GM23248 (cell line): ENCODE results near the gene INTS1. TPM values are rescaled to one million over a fixed set of nuclear protein-coding genes. Genes with fewer than 3 reads are reported as not detected.
A peak's percentile ranks its signal among the peaks of the same experiment; 100 is the strongest.

ENCODE experiments used
- DNase-seq: peaks from one replicate; pipeline ENCODE4 v3.0.0-alpha.2; 2015
- H2AFZ ChIP-seq: fragments of 200-600 bp; sonication (generic); 2 replicates; pipeline ENCODE4 v1.6.1; 2016; ENCODE audit warnings: antibody characterized with exemption
- H3F3A ChIP-seq: fragments of 200-600 bp; sonication (generic); 2 replicates; pipeline ENCODE4 v1.6.1; 2016; ENCODE audit warnings: mild to moderate bottlenecking, antibody characterized with exemption, mixed run types; ENCODE audit not compliant: insufficient read depth
- H3K27ac ChIP-seq: fragments of 200-600 bp; sonication (generic); 2 replicates; pipeline ENCODE4 v1.5.1; 2016; ENCODE audit warnings: mild to moderate bottlenecking
- H3K27me3 ChIP-seq: fragments of 200-600 bp; sonication (generic); replicated peaks from 2 replicates; pipeline ENCODE4 v1.6.1; 2016; ENCODE audit warnings: mild to moderate bottlenecking; ENCODE audit not compliant: insufficient read depth
- H3K36me3 ChIP-seq: fragments of 200-600 bp; sonication (generic); 2 replicates; pipeline ENCODE4 v1.6.1; 2016; ENCODE audit warnings: low read depth, mild to moderate bottlenecking
- H3K4me1 ChIP-seq: fragments of 200-600 bp; sonication (generic); 2 replicates; pipeline ENCODE4 v1.6.1; 2016; ENCODE audit warnings: mild to moderate bottlenecking; ENCODE audit not compliant: insufficient read depth
- H3K4me2 ChIP-seq: fragments of 200-600 bp; sonication (generic); one replicate; pipeline ENCODE4 v1.6.1; 2016; ENCODE audit warnings: mild to moderate bottlenecking; ENCODE audit not compliant: unreplicated experiment
- H3K4me3 ChIP-seq: fragments of 200-600 bp; sonication (generic); 2 replicates; pipeline ENCODE4 v1.5.1; 2016; ENCODE audit warnings: mild to moderate bottlenecking
- H3K79me2 ChIP-seq: fragments of 200-600 bp; sonication (generic); 2 replicates; pipeline ENCODE4 v1.6.1; 2016; ENCODE audit warnings: mild to moderate bottlenecking; ENCODE audit not compliant: insufficient read depth
- H3K9ac ChIP-seq: fragments of 200-600 bp; sonication (generic); 2 replicates; pipeline ENCODE4 v1.6.1; 2016; ENCODE audit warnings: mild to moderate bottlenecking
- H3K9me2 ChIP-seq: fragments of 200-600 bp; sonication (generic); 2 replicates; pipeline ENCODE4 v1.6.1; 2016; ENCODE audit warnings: mixed run types, mild to moderate bottlenecking, moderate library complexity; ENCODE audit not compliant: insufficient read depth
- H3K9me3 ChIP-seq: fragments of 200-600 bp; sonication (generic); one replicate; pipeline ENCODE4 v1.6.1; 2017; ENCODE audit warnings: low read depth
- H4K20me1 ChIP-seq: fragments of 200-600 bp; sonication (generic); 2 replicates; pipeline ENCODE4 v1.6.0; 2016; ENCODE audit not compliant: insufficient read depth
- EZH2 ChIP-seq: fragments of 200-600 bp; sonication (generic); IDR thresholded peaks from 2 replicates; pipeline ENCODE4 v1.6.1; 2018; ENCODE audit warnings: antibody characterized with exemption, mild to moderate bottlenecking; ENCODE audit not compliant: insufficient read depth, poor library complexity, severe bottlenecking
- EZH2phosphoT487 ChIP-seq: fragments of 200-600 bp; sonication (generic); IDR thresholded peaks from 2 replicates; pipeline ENCODE4 v1.6.1; 2018; ENCODE audit warnings: antibody characterized with exemption, moderate library complexity, mild to moderate bottlenecking, low read depth; ENCODE audit not compliant: insufficient read depth
- WGBS, 2 experiments: methylation state at CpG; one replicate each; pipeline ENCODE4 v1.1.6; 2015 to 2017; ENCODE audit warnings: low lambda C conversion rate in 2 of 2, low coverage in 1 of 2; ENCODE audit errors: missing lambda C conversion rate in 2 of 2; 5-methylcytosine and 5-hydroxymethylcytosine counted together
- in situ Hi-C: fragments of 300-500 bp; cut with MboI; formaldehyde crosslinking; loops from 2 replicates; pipeline ENCODE4 v1.15.0; 2020
- polyA plus RNA-seq: library from polyadenylated mRNA; unstranded; fragments of >200 nt; fragmentation: Nextera tagmentation; extraction: Ambion mirVana; gene quantifications from 2 replicates; pipeline ENCODE4 v1.2.1, GENCODE V29; 2016
- total RNA-seq: library from RNA; depleted of rRNA; stranded (reverse); fragments of >200 nt; shearing (Covaris generic); gene quantifications from 2 replicates; pipeline ENCODE4 v1.2.3, GENCODE V29; 2014

Gene INTS1
- total and polyA plus RNA-seq, 2 experiments from 2014 or later, result 25.4 to 44.7 TPM

DNA sequence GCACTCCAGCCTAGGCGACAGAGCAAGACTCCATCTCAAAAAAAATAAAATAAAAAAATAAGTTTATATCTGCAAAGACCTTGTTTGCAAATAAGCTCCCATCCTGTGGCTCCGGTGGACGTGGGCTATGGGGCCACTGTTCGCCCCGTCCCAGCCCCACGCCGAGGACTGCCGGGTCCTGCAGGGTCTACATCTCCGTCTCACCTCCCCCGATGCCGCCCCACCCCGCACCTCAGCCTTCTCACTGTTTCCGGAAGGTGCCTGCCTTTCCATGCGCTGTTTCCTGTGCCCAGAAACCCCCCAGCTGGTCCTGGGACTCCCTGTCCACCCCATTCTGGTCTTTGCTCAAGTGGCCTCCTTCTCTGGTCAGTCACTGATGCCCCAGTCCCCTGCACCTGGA is 5.0 kb upstream of the INTS1 start:
- Histone ChIP-seq H3K9me3 (no peaks in the 10 kb centered on the region), H3K4me3 (no peak overlapping the region), H3K36me3 (no peaks in the 10 kb centered on the region), H3K27me3 (no peaks in the 10 kb centered on the region), H3K9ac (no peak overlapping the region), H3K9me2 (no peaks in the 10 kb centered on the region), H2AFZ (no peak overlapping the region), H3F3A (peaks cover 4% of the 10 kb centered on the region; the same call in 1 of the 2 replicates), H3K27ac (no peak overlapping the region), H3K4me1 (peaks cover 6% of the 10 kb centered on the region), H4K20me1 (no peaks in the 10 kb centered on the region), H3K79me2 (no peaks in the 10 kb centered on the region), H3K4me2 (no peak overlapping the region)
- WGBS, 2 experiments, result 81 to 84% methylated on average over 14 of the region's 14 CpGs
- no peak for DNase-seq
- in situ Hi-C loops, result no loop called here
- no peak for TF ChIP-seq EZH2phosphoT487
- no peak for TF ChIP-seq EZH2

DNA sequence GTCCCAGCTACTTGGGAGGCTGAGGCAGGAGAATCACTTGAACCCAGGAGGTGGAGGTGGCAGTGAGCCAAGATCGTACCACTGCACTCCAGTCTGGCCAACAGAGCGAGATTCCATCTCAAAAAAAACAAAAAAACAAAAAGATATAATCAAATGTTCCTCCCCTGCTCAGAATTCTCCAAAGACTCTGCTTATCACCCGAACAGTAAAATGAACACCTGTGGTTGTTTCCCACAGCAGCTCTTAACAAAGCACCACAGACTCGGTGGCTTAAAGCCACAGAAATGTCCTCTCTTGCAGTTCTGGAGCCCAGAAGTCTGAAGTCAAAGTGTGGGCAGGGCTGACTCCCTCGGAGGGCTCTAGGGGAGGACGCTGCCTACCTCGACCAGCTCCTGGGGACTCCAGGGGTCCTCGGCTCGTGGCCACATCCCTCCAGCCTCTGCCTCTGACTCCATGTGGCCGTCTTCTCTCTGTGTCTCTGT is 4.1 kb upstream of the INTS1 start:
- DNase-seq, result no peak
- H2AFZ ChIP-seq, result no peak overlapping the region
- H3K9me2 ChIP-seq, result no peaks in the 10 kb centered on the region
- H4K20me1 ChIP-seq, result no peaks in the 10 kb centered on the region
- H3K9me3 ChIP-seq, result no peaks in the 10 kb centered on the region
- 71 to 84% methylated on average over 9 to 10 of the region's 10 CpGs for WGBS, 2 experiments
- H3K27me3 ChIP-seq, result no peaks in the 10 kb centered on the region
- TF ChIP-seq EZH2 (no peak), EZH2phosphoT487 (no peak)
- H3F3A ChIP-seq, result peaks cover 4% of the 10 kb centered on the region; the same call in 1 of the 2 replicates
- H3K79me2 ChIP-seq, result peaks cover 8% of the 10 kb centered on the region
- no peak overlapping the region for H3K4me3 ChIP-seq
- no peak overlapping the region for H3K27ac ChIP-seq
- H3K9ac ChIP-seq, result no peak overlapping the region
- H3K4me1 ChIP-seq, result no peaks in the 10 kb centered on the region
- H3K36me3 ChIP-seq, result no peaks in the 10 kb centered on the region
- no peak overlapping the region for H3K4me2 ChIP-seq
- in situ Hi-C loops, result no loop called here

DNA sequence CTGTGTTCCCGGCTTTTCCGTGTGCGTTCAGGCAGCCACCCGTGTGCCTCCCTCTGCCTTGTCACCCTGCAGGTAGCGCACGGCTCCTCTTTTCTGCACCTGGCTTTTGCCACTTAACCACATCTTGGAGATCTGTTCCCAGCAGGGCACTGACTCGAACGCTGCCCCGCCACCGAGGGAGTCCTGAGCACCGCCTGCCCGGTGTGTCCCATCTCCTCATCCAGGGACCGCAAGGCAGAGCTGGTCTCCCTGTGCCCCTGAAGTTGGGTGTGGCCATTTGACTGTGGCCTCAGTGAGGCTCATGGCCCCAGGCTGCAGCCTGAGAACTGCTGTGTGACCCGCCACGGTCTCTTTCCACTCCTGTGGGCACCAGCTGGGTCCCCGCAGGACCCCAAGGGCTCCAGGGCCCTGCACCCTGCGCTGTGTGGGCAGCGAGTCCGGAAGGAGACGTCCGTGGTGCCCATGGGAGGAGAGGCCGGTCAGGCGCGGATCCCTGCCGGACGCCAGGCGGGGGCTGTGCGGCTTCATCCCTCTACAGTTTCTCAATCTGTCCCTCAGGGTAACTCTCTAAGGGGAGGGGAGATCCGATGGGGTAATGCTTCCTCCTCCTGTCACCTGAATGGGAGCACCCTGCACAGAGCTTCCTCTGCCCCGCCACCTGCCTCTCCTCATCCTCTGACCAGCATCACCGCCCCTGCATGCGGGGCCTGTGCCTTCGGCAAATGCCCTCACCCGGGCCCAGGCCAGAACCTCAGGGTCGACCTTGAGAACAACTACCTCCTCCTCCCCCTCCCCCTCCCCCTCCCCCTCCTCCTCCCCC is 1.8 kb upstream of the INTS1 start:
- Histone ChIP-seq H3K36me3 (no peaks in the 10 kb centered on the region), H3F3A (peaks cover 4% of the 10 kb centered on the region; the same call in 1 of the 2 replicates), H3K4me2 (no peak overlapping the region), H3K27me3 (no peaks in the 10 kb centered on the region), H3K9me3 (no peaks in the 10 kb centered on the region), H4K20me1 (no peaks in the 10 kb centered on the region), H3K9me2 (no peaks in the 10 kb centered on the region), H2AFZ (no peak overlapping the region), H3K79me2 (peaks cover 31% of the 10 kb centered on the region), H3K4me1 (no peaks in the 10 kb centered on the region; the same call in 1 of the 2 replicates), H3K27ac (no peak overlapping the region), H3K4me3 (no peak overlapping the region), H3K9ac (no peak overlapping the region)
- DNase-seq, result no peak
- 69 to 73% methylated on average over 31 of the region's 35 CpGs for WGBS, 2 experiments
- TF ChIP-seq EZH2phosphoT487 (no peak), EZH2 (no peak)
- in situ Hi-C loops, result no loop called here

DNA sequence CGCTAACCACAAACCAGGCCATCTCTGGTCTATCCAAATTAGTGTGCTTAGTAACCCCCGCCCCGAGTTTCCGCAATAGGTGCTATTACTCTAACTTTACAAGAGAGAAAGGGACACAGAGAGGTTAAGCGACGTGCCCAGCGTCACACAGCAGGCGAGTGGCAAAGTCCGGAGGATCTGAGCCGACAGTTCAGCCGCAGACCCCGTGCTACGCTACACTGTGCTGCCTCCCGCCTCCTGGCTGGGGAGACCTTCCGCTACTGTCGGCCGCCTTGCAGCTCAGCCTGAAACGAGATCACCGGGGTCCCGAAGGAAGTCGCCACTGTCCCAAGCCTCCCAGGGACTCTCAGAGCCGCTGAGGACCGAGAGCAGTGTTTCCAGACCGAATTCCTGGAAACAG is 799 bp downstream of the INTS1 start:
- Histone ChIP-seq H3K36me3 (no peaks in the 10 kb centered on the region), H3K79me2 (peaks cover 39% of the 10 kb centered on the region), H3K9me2 (no peaks in the 10 kb centered on the region), H3K9me3 (no peaks in the 10 kb centered on the region), H3K9ac (peak overlapping the region; percentile 84), H3K4me3 (peak overlapping the region; percentile 88), H3F3A (peaks cover 4% of the 10 kb centered on the region; the same call in 1 of the 2 replicates), H3K27me3 (no peaks in the 10 kb centered on the region), H2AFZ (no peak overlapping the region), H4K20me1 (no peaks in the 10 kb centered on the region), H3K27ac (no peak overlapping the region; the same call in 1 of the 2 replicates), H3K4me2 (peak overlapping the region; percentile 90), H3K4me1 (no peaks in the 10 kb centered on the region; the same call in 1 of the 2 replicates)
- DNase-seq, result peak; percentile 28
- TF ChIP-seq EZH2 (no peak), EZH2phosphoT487 (no peak)
- WGBS, 2 experiments, result 13 to 14% methylated on average over 22 of the region's 24 CpGs
- in situ Hi-C loops, result no loop called here
